ENCODE results near the gene MEF2A.

GRCh38 chr15:99728916-99729315, 163.1 kb downstream of the MEF2A start:
- TF ChIP-seq CTCF (conservative IDR thresholded peaks at IDR 0.05) (no peak), ZFX (IDR thresholded peaks at IDR 0.05) (no peak)

Measured in C4-2B (cell line).